Mucosa of stomach (tissue), 1 donor: ENCODE results near the gene OSGIN1.

Experiments used
- H3K27me3 ChIP-seq: one replicate; pipeline ENCODE4 v1.7.0; 2013; ENCODE audit warnings: mild to moderate bottlenecking, low read length; ENCODE audit not compliant: control insufficient read depth, insufficient read depth
- H3K36me3 ChIP-seq: one replicate; pipeline ENCODE4 v1.7.0; 2013; ENCODE audit warnings: low read length; ENCODE audit not compliant: control insufficient read depth, insufficient read depth
- H3K4me1 ChIP-seq: one replicate; pipeline ENCODE4 v1.7.0; 2013; ENCODE audit warnings: mild to moderate bottlenecking, low read length; ENCODE audit not compliant: control insufficient read depth, insufficient read depth
- H3K4me3 ChIP-seq: one replicate; pipeline ENCODE4 v1.7.0; 2013; ENCODE audit warnings: low read length
- H3K9ac ChIP-seq: one replicate; pipeline ENCODE4 v1.7.0; 2013; ENCODE audit warnings: mild to moderate bottlenecking, low read length, moderate library complexity
- H3K9me3 ChIP-seq: one replicate; pipeline ENCODE4 v1.7.0; 2013; ENCODE audit warnings: mild to moderate bottlenecking, low read length, moderate library complexity; ENCODE audit not compliant: control insufficient read depth
- donor health status: Pancreatic carcinoma.

OSGIN1 gene

DNA sequence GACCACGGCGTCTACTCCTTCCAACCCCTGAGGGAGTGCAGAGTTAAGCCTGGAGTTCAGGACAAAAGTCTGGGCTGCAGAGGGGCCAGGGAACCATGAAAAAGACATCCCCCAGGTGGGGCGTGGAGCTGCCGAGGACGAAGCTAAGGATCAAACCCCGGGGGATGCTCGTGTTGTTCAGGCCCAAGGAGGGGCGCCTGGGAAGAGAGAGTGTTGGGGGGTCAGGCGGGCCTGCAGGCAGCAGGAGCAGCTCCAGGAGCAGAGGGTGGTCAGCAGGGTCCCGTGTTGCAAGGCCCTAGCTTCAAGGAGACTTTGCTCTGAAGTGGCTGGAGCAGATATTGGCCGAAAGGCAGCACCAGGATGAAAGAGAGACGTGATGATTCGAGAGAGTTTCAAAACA, 41.7 kb downstream of the OSGIN1 start:
- H3K27me3 ChIP-seq = peaks cover 6% of the 10 kb centered on the region
- no peaks in the 10 kb centered on the region for H3K9me3 ChIP-seq
- no peak overlapping the region for H3K9ac ChIP-seq
- no peak overlapping the region for H3K4me3 ChIP-seq
- no peaks in the 10 kb centered on the region for H3K4me1 ChIP-seq
- H3K36me3 ChIP-seq = no peaks in the 10 kb centered on the region

GRCh38 chr16:83995754-83996153, 42.7 kb downstream of the OSGIN1 start:
- Histone ChIP-seq H3K9me3 (no peaks in the 10 kb centered on the region), H3K4me3 (no peak overlapping the region), H3K27me3 (peaks cover 6% of the 10 kb centered on the region), H3K9ac (no peak overlapping the region), H3K36me3 (no peaks in the 10 kb centered on the region), H3K4me1 (no peaks in the 10 kb centered on the region)

GRCh38 chr16:83996481-83997252, 43.6 kb downstream of the OSGIN1 start:
- no peaks in the 10 kb centered on the region for H3K9me3 ChIP-seq
- H3K4me1 ChIP-seq = no peaks in the 10 kb centered on the region
- no peak overlapping the region for H3K9ac ChIP-seq
- H3K27me3 ChIP-seq = peaks cover 6% of the 10 kb centered on the region
- H3K4me3 ChIP-seq = no peak overlapping the region
- H3K36me3 ChIP-seq = no peaks in the 10 kb centered on the region

GRCh38 chr16:83998091-83998490, 45.1 kb downstream of the OSGIN1 start:
- no peak overlapping the region for H3K9ac ChIP-seq
- H3K36me3 ChIP-seq = no peaks in the 10 kb centered on the region
- peaks cover 6% of the 10 kb centered on the region for H3K27me3 ChIP-seq
- H3K9me3 ChIP-seq = no peaks in the 10 kb centered on the region
- H3K4me3 ChIP-seq = no peak overlapping the region
- no peaks in the 10 kb centered on the region for H3K4me1 ChIP-seq

- Histone ChIP-seq H3K4me3 (no peak overlapping the region), H3K36me3 (no peaks in the 10 kb centered on the region), H3K9ac (no peak overlapping the region), H3K4me1 (no peaks in the 10 kb centered on the region), H3K9me3 (no peaks in the 10 kb centered on the region), H3K27me3 (peaks cover 3% of the 10 kb centered on the region)
Measured at GRCh38 chr16:84000989-84001642, 48.1 kb downstream of the OSGIN1 start.

DNA sequence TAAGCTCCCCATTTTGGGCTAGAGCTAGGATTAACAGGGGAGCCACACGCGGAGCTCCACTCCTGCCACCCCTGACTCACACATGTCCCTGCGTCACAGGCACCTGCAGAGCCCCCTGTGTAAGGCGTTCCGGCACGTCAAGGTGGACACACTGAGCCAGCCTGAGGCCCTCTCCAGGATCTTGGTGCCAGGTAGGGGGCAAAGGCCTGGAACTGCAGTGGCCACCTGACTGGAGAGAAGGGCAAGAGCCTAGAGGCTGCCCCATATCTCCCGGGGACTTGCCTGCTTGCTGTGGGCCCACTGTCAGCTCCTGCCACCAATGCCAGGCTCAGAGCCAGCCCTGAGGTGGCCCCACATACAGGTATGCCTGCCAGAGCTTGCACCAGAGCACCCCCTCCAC, 48.7 kb downstream of the OSGIN1 start:
- Histone ChIP-seq H3K9ac (no peak overlapping the region), H3K4me3 (no peak overlapping the region), H3K36me3 (no peaks in the 10 kb centered on the region), H3K27me3 (peaks cover 3% of the 10 kb centered on the region), H3K4me1 (no peaks in the 10 kb centered on the region), H3K9me3 (no peaks in the 10 kb centered on the region)

- Histone ChIP-seq H3K4me1 (no peaks in the 10 kb centered on the region), H3K9ac (no peak overlapping the region), H3K36me3 (no peaks in the 10 kb centered on the region), H3K9me3 (no peaks in the 10 kb centered on the region), H3K4me3 (no peak overlapping the region), H3K27me3 (peaks cover 3% of the 10 kb centered on the region)
Measured at GRCh38 chr16:84003038-84003437, 50.0 kb downstream of the OSGIN1 start.

DNA sequence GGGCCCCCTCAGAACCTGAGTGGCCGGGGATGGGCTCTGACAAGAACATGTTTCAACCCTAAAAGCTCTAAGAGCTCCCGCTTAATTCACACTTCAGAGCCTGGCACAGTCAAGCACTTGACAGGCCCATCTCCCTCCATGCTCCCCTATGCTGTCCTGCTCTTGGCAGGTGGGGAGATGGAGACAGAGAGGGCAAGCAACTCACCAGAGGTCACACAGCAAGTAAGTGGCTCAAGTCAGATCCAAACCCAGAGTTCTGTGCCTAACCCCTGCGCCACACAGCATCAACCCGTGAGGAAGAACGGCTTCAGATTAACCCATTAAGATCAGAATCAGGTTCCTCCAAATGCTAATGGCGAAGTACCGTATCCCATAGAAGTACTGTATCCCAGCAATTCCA, 51.4 kb downstream of the OSGIN1 start:
- H3K9ac ChIP-seq = no peak overlapping the region
- H3K4me3 ChIP-seq = no peak overlapping the region
- H3K27me3 ChIP-seq = no peaks in the 10 kb centered on the region
- H3K36me3 ChIP-seq = no peaks in the 10 kb centered on the region
- H3K4me1 ChIP-seq = no peaks in the 10 kb centered on the region
- H3K9me3 ChIP-seq = no peaks in the 10 kb centered on the region

GRCh38 chr16:84005391-84005790, 52.4 kb downstream of the OSGIN1 start:
- Histone ChIP-seq H3K4me1 (no peaks in the 10 kb centered on the region), H3K36me3 (no peaks in the 10 kb centered on the region), H3K9me3 (no peaks in the 10 kb centered on the region), H3K9ac (no peak overlapping the region), H3K27me3 (no peaks in the 10 kb centered on the region), H3K4me3 (no peak overlapping the region)

DNA sequence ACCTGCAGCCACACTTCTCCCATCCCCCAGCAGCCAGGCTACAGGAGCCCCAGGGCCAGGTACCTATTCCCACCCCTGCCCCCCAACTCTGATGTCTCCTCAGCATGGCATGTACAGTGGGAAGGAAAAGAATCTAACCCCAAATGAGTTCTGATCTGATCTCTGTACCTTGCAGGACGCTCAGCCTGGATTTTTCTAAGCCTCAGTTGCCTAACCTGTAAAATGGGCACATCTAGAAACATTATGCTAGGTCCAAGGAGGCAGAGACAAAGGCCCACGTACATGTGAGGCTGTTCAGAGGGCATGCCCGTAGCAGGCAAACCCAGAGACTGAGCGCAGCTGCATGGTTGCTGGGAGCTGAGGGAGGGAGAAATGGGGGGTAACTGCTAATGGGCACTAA, 54.5 kb downstream of the OSGIN1 start:
- Histone ChIP-seq H3K4me1 (no peaks in the 10 kb centered on the region), H3K27me3 (no peaks in the 10 kb centered on the region)

DNA sequence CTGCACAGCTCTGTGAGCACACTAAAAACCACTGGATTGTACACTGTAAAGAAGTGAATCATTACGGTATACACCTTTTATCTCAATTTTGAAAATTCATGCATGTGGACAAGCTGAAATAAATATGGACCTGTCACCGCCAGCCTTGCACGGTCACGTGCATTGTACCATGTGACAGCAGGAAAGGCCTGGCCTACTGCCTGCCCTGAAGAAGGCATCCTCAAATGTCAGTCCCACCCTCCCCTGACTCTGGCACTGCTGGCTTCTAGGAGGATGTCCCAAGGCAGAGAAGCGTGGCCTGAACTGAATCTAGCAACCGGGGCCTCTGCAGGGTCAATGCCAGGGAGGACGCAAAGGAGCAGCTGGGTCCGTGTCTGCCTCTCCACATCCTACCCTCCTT, 54.9 kb downstream of the OSGIN1 start:
- no peaks in the 10 kb centered on the region for H3K36me3 ChIP-seq
- no peaks in the 10 kb centered on the region for H3K27me3 ChIP-seq
- no peak overlapping the region for H3K4me3 ChIP-seq

More for the DNA sequence above, 54.5 kb downstream of the OSGIN1 start:
- Histone ChIP-seq H3K9ac (no peak overlapping the region), H3K9me3 (no peaks in the 10 kb centered on the region), H3K36me3 (no peaks in the 10 kb centered on the region), H3K4me3 (no peak overlapping the region)

GRCh38 chr16:84009282-84009681, 56.2 kb downstream of the OSGIN1 start:
- no peaks in the 10 kb centered on the region for H3K27me3 ChIP-seq
- no peaks in the 10 kb centered on the region for H3K4me1 ChIP-seq
- no peaks in the 10 kb centered on the region for H3K9me3 ChIP-seq
- no peak overlapping the region for H3K4me3 ChIP-seq
- H3K9ac ChIP-seq = no peak overlapping the region
- no peaks in the 10 kb centered on the region for H3K36me3 ChIP-seq

More for the DNA sequence above, 54.9 kb downstream of the OSGIN1 start:
- no peak overlapping the region for H3K9ac ChIP-seq
- no peaks in the 10 kb centered on the region for H3K9me3 ChIP-seq
- no peaks in the 10 kb centered on the region for H3K4me1 ChIP-seq
